Measurements from ENCODE around the gene GALM.
"Not testable (repeated sequence)": the region's sequence is repeated elsewhere in the genome, so short reads cannot be mapped to it uniquely, and the experiment has no call there.

The GALM gene

DNA sequence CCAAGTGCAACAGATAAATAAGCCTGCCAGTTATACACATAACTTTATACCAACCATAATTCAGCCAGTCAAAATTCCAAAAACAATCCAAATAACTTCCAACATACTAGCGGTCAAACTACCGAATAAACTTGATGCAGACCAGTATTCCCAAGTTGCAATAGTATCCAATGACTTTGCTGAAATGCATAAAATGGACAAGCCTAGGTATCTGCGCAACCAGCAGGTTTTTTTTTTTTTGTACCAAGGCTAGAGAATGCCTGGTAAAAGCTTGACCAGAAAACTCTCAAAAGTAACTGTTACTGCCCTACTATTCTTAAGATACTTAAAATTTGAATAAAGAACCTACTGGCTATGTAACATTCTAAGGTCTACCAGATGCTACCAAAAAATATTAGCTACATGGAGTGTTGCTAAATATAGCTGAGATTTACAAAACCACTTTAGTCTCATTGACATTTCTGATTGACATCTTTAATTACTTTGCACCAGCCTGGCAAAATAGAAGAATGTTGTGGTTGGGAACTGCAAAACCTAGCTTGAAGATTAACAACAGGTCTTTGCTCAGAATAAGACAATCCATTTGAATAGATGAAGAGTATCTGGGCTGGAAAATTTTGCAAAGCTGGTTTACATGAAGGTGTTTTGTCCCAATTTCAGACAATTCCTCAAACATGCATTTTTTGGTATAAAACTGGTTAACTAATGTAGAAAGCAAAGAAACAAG lies 77.9 kb downstream of the GALM start:
- DNase-seq, result peak in 1 of 2 experiments; percentile 27

DNA sequence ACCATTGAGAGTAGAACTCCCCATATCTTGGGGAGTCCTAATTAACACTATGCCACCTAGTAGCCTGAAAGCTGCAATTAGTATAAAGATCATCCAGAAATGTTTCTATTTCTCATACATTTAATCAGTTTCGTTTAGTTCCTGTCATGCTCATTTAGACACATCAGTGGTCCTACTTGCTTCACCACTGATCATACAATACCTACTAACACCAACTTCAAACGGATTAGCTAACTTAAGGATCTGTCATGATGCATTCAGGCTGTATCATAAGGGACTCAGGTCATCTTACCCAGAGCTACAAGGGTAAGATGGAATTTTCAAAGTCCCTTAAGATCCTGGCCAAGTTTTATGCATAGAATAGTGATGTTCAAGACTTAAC lies 78.5 kb downstream of the GALM start:
- peak in 1 of 2 experiments; percentile 51 for DNase-seq

DNA sequence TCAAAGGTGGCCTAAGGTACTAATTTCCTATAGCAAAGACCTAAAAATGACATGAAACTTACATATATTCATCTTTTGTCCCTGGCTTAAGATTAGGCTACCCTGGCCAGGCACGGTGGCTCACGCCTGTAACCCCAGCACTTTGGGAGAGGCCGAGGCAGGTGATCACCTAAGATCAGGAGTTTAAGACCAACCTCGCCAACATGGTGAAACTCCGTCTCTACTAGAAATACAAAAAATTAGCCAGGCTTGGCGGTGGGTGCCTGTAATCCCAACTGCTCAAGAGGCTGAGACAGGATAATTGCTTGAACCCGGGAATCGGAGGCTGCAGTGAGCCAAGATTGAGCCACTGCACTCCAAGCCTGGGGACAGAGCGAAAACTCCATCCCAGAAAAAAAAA lies 79.4 kb downstream of the GALM start:
- DNase-seq, result no peak

DNA sequence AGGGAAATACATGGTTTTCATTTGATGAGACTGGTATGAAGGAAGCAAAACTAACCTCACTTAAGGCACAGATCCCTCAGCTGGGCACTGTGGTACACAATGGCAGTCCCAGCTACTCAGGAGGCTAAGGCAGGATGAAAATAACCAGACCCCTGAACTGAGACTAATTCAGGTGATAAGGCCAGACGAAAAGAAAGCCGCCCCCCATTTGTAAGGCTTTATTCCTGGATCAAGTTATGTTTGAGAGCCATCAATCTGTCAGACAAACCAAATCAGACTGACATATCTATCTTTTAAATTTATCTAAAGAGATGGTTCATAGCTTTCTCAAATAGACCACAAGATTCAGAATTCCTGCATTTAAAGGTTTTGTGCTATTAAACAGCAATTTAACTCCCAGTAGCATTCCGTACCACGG lies 81.1 kb downstream of the GALM start:
- no peak for DNase-seq

DNA sequence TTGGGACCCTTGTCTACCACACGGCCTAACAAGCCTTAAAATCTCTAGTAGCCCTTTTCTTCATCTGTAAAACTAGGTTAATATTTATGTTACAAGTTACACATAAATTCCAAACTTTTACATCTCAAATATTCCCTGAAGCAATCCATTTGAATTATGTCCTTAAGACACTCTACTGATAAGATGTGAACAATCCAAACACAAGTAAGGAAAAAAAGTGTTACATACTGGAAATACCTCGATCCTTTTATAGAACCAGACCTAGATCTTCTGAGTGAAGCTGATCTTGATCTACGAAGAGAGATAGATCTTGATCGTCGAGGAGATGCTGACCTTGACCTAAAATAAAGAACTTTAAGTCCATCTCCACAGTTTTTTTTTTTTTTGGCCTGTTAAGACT lies 81.9 kb downstream of the GALM start:
- DNase-seq, result no peak

DNA sequence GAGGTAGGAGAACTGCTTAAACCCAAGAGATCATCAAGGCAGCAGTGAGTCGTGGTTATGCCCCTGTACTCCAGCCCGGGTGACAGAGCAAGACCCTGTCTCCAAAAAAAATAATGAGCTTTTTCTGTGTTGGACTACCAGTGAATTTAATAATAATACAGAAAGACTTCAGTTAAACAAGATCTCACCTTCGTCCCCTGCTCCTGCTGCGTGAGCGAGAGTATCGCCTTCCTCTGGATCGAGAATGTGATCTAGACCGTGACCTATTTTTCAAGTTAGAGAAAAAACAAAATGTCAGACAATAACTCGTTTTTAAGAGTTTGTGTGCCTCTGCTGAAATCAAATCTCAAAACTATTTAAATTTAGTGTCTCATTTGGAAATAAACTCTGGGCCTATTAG lies 82.5 kb downstream of the GALM start:
- no peak for DNase-seq

DNA sequence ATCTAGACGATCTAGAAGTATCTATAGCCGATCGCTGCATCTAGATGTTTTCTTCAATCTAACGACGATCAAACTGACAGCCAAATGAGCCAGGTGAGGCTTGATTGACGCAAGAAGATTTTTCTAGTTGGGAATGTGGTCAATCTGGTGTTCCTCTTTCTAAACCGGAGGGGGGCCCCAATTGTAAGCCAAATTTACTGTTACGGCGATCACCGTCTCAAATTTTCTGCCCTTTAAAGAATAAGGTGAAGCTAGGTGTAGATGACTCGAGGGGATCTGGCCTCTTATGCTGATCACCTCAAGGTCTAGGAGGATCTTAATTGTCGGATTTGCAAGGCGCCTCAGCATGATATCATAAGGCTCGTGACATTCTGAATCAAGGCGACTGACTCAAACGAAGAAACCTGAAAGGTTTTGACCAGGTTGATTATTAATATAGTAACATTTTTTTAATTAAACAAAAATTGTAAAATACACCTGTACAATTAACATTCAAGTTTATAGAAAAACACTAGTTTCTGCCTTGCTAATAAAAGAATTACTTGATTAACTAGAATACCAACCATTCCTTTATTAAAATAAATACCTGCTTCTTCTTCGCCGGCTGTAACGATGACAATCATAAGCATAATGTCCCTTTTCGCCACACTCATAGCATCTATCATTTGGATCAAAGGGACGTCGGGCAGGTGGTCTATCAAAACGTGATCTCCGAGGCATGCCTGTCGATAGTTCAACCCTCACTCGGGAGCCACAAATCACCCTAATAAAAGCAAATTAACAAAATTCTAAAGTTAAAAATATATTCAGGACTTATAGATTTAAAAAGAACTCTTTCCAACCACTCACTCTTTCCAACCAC lies 83.3 kb downstream of the GALM start:
- DNase-seq, result no peak

DNA sequence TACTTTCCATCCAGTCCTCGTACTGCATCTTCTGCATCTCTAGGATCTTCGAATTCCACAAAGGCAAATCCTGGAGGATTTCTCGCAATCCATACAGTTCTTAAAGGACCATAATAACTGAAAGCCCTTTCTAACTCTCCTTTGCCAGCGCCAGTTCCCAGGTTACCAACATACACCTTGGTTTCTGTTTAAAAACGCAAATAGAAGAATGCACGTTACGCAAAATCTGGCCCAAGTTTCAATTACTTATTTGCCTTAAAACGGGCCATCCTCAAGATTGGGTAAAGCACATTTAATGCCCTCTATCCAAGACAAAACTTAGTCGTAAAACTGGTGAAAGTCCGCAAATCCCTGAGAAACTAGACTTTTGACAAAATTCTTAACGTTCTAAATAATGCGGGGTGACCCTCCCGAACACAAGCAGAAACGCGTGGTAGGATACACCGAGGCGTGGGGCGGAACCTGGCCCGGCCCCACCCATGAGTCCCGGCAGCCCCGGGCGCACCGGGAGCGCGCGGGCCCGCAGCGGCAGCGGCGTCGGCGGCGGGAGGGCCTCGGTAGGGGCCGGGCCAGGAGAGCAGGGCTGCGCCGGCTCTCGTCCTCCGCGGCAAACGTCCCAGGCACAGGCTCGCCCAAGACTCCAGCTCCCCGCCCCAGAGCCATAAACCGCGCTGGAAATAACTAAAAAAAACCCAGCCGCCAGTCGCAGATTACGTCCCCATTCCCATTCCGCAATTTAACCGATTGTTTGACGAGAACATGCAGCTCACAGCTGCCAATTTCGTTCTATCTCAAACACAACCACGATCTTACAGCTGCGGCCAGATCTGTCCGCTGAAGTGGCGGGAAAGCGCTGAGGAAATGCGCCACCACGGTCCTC lies 84.3 kb downstream of the GALM start:
- peak in 1 of 2 experiments; percentile 41 for DNase-seq

DNA sequence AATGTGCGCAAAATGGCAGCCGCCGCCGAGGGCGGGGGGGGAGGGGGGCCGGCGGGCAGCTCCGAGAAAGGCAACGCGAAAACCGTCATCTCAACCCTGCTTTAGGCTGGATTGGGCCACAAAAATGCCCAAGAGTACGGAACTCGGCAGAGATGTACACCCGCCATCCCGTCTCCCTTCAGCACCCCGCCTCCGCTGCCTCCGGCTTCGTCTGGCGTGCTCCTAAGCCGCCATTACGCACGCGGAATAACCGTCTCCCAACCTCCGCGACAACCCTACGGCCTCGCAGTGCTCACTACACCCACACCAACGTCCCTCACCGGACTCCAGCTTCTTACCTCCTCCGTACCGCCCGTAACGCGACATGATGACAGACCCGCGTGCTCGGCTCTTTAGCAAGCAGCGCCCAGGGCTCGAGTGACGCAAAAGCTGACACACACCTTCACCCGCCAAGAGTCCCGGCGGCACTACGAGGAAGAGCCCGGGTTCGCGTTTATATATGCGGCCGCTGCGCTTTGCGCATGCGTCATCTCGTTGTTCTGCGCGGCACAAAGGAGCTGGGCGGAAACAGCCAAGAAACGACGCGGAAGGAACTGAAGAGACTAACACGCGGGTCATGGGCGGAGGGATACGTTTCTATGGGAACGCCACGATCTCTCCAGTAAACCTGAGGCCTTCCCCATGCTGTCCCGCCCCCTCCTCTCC lies 85.1 kb downstream of the GALM start, which contains the start of gene SRSF7:
Gene SRSF7 (minus strand): TSS at position 471 of the 705 bp plus-strand sequence. CDS start 105 bp downstream, at position 366.
- DNase-seq, result peak; percentile 97 to 99

DNA sequence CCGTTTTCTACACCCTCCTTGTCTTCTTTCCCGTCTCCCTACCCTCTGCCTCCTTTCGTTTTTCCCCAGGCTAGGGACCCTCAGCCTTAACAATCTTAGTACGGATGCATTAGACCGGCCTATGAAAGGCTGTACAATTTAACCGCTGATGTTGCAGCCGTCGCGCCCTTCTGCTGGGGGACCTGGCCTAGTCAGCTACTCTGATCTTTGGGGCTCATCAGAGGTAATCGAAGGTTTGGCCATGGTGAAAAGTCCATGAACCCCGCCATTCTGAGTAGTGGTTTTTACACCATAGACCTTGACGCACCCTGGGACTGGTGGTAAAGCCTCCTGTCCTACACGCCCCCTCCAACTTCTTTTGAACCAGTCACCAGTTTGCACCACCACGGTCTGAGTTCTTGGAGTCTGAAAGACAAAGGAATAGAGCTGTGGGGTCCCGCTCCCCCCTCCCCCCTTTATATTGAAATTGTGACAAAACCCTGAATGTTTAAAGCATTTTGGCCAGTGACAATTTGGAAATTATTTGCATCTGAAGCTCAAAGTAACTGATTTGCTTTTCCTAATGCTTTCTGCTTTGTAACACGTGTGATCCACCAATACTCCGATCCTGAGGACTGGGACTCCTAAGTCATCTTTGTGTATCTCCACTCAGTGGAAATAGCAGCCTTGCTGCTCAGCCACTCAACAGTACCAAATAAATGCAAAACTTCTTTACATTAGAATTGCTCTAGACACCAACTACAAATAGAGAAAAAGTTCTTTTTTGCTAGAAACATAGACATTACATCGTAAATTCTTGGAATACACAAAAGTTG lies 85.9 kb downstream of the GALM start:
- DNase-seq, result peak; percentile 50

DNA sequence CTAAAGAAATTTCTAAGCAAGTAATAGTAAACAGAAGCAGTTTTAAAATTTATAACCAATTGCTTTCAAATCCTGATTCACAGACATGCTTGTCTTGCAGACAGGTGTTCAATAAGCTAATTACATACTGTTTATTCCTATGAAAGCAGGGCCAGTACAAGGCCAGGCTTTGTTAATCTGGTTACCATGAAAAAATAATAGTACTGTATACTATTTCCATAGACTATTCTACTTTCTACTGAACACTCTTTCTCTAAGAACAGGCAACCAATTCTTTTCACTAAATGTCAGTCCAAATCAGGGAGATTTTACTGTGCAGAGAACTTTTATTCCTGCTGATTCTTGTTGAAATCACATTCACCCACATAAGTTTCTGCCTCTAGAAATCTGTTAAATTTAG lies 88.1 kb downstream of the GALM start:
- peak in 1 of 2 experiments; percentile 35 for DNase-seq

DNA sequence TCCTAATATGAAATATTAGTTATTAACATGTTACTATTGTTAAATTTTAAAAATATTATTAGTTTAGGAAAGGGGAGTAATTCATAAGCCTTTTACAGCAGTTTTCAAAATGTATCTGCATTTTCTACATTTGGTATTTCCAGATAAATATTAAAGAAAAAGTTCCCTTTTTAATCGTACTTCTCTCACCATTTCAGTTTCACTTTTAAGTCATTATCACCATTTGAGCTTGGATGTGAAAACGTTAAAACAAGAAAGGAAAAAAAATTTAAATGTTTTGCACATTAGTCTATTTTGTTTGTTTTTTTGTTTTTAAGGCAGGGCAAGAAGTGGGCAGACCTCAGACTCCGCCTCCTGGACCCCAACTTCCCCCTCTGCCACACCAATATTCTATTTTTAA lies 88.6 kb downstream of the GALM start:
- no peak for DNase-seq

DNA sequence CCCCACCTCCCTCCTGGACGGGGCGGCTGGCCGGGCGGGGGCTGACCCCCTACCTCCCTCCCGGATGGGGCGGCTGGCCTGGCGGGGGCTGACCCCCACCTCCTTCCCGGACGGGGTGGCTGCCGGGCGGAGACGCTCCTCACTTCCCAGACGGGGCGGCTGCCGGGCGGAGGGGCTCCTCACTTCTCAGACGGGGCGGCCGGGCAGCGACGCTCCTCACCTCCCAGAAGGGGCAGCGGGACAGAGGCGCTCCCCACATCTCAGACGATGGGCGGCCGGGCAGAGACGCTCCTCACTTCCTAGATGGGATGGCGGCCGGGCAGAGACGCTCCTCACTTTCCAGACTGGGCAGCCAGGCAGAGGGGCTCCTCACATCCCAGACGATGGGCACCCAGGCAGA lies 90.0 kb downstream of the GALM start:
- not testable (repeated sequence) for DNase-seq

DNA sequence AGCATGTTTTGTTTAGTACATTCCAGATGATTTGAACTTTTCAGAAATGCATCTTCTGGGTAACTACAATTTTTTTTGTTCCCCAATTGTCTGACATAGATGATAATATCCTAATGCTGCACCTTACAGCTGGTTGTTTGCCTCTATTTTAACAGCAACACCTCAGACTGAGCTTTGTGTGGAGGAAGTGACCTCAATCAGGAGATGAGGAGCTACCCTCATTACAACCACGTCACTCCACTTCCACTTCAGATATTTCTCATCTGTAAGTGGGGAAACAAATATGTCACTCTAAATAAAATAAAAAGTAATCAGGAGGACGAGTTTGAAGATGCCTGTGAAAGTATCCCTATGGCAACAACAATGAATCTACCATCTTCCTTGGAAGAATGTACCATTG lies 97.3 kb downstream of the GALM start:
- DNase-seq, result no peak

DNA sequence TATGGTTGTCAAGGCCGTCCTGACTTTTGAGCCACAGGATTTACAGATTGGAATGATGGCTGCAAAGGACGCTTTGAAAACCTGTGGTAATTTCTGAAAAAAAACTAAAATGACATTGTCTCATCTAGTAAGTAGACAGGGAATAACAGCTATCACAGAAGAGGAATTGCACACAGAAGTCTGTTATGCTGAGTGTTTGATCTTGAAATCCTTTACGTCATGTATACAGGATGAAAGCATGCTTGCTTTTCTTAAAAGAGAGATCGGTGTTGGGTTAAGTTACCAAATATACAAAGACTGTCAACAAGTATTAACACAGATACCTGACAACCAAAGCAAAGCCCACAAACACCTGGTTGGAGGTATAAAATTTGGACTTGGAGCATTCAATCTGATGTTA lies 97.8 kb downstream of the GALM start:
- DNase-seq, result no peak

DNA sequence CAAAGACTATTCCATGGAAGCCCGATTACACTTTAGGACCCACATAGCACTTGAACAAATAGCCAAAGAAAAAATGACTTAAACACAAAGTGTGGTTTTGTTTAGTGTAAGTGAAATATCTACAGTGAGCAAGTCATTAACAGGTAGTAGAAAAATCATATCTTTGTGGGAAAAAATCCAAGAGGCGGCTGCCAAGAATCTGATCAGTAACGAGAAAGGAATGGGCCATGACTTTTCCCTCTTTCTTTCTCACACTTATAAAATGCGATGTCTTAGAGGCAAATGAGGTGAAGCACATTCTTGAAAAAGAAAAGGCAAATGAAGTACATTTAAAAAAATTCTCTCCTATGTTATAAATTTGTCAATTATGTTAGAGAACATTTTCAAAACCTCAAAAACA lies 99.2 kb downstream of the GALM start:
- DNase-seq, result no peak

DNA sequence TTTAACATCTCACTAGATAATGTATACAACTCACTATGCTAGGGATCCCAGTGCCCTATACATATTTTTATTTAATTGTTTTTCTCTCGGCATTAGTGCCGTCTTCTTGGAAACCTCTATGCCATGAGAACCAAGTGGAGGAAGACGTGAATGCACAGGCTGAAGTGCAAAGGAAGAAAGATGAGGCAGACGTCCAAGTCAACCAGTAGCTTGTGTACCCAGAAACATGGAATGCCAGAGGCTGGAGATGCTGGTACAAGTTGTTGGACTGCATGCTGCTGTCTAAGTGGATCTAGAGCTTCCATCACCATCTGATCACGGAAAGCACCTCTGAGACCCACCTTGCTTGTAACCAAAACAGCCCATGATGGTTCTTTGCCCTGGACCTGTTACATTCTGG lies 99.6 kb downstream of the GALM start:
- no peak for DNase-seq

DNA sequence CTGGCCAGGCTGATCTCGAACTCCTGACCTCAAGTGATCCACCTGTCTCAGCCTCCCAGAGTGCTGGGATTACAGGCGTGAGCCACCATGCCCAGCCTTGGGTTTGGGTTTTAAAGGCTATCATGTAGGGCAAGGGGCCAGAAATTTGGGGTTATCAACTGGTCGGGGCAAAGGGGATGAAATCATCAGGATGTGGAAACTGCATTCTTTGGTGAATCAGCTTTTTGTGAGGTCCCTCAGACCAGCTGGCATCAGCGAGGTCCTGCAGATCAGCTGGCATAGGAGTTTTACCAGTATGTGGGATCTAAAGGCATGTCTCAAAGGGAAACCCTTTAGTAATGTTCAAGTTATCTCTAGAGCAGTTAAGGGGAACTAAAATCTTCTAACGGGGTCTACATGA lies 105.7 kb downstream of the GALM start:
- no peak for DNase-seq

DNA sequence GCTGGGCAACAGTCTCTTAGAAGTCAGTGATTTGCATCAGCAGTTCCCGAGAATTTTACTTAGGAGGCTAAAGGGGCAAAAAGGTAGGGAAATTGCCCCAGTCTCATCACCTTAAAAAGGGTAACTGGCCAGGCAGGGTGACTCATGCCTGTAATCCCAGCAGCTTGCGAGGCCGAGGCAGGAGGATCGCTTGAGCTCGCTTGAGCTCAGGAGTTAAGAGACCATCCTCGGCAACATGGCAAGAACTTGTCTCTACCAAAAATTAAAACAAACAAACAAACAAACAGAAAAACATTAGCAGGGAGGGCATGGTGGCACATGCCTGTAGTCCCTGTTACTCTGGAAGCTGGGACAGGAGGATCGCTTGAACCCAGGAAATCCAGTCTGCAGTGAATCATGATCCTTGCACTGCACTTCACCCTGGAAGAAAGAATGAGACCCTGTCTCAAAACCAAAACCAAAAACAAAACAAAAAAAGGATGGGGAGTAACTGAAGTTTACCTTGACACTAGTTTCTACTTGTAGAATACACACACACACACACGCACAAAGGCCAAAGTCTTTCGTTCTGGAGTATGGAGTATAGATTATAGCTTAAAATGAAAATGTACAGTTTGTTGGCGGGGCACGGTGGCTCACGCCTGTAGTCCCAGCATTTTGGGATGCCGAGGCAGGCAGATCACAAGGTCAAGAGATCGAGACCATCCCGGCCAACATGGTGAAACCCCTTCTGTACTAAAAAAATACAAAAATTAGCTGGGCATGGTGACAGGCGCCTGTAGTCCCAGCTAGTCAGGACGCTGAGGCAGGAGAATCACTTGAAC lies 109.4 kb downstream of the GALM start:
- no peak for DNase-seq

DNA sequence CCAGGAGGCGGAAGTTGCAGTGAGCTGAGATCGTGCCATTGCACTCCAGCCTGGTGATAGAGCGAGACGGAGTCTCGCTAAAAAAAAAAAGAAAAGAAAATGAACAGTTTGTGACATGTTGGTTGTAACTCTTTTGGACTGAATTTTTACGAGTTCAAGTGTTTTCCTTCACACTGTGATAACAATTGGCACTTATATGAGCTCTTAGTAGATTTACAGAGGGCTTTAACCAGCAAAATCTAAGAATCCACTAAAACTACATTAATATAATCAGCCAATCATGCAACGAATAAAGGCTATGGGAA lies 110.0 kb downstream of the GALM start:
- DNase-seq, result no peak

DNA sequence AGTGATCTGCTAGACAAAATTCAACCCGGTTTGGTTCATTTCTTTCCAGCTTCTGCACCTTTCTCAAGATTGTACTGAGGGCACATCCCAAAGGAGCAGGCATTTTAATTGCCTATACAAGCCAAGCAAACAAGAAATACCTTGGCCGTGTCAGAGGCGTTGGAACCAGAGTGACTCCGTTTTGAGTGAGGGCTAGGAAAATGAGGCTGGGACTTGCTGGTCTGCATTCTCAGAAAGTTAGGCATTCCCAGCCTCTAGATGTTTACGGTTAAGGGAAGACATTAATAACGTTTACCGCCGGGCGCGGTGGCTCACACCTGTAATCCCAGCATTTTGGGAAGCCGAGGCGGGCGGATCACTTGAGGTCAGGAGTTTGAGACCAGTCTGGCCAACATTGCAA lies 110.6 kb downstream of the GALM start:
- DNase-seq, result no peak

Measured in NCI-H524 (cell line).